KOPT-K1 (cell line): ENCODE results near the gene C11orf58.

ENCODE experiments used
- H3K27ac ChIP-seq: fragments of 200-600 bp; sonication (generic); 2 replicates; pipeline ENCODE4 v1.5.1; 2016; ENCODE audit warnings: antibody characterized with exemption, mild to moderate bottlenecking, low read depth, low read length; ENCODE audit not compliant: poor library complexity, severe bottlenecking
- H3K36me3 ChIP-seq: fragments of 200-600 bp; sonication (generic); 2 replicates; pipeline ENCODE4 v1.5.1; 2017; ENCODE audit warnings: antibody characterized with exemption, mild to moderate bottlenecking, low read length, moderate library complexity; ENCODE audit not compliant: insufficient read depth
- H3K9me3 ChIP-seq: fragments of 200-600 bp; sonication (generic); 2 replicates; pipeline ENCODE4 v1.5.1; 2017; ENCODE audit warnings: antibody characterized with exemption, low read length, mild to moderate bottlenecking; ENCODE audit not compliant: insufficient read depth, poor library complexity, severe bottlenecking

Gene C11orf58

DNA sequence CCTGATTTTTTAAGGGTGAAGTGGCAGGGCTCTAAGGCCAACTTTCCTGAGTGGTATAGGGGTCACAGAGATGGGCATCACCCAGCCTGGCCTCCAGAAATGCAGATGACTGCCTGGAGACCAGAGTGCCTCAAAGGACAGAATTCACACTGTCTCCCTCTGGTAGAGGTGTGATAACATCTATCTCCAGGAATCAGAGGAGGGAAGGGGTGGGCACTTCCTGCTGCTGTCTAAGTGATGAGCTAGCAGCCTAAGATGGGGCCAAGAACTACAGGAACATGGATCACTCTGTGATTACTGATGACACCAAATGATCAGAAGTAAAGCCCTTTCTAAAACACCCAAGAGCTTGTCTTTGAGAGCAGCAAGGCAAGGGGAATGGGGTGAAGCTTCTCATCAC, 61.9 kb downstream of the C11orf58 start:
- Histone ChIP-seq H3K36me3 (no peaks in the 10 kb centered on the region), H3K27ac (no peak overlapping the region)

DNA sequence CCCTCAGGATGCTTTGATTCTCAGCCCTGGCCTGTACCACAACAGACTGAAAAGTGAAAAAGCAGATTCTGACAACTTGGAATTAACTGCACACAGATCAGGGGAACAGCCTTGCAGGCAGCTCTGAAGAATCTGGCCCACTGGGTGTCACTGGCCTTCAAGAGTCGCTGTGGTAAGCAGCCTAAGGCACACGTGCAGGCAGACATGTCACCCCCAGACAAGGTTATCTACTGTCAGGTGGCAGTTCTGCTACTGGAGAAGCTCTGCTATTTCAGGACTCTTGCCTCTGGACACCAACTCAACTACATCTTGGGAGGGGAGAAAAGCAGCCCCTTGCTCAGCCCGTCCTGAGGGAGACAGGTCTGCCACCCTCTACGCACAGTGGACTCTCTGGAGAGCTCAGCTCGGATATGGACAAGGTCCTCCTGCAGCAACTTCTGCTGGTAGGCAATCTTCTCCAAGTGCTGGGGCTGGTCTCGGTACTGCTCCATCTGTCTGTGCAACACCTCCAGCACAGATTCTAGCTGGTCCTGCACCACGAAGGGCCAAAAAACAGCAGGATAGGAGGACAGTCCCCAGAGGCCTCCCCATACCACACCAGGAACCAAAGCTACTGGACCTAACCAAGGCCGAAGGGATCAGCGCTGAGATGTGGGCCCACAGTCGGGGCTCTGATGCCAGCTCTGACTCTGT, 63.0 kb downstream of the C11orf58 start:
- Histone ChIP-seq H3K36me3 (no peaks in the 10 kb centered on the region), H3K9me3 (no peaks in the 10 kb centered on the region), H3K27ac (no peak overlapping the region)

More for the DNA sequence above, 61.9 kb downstream of the C11orf58 start:
- no peaks in the 10 kb centered on the region for H3K9me3 ChIP-seq

DNA sequence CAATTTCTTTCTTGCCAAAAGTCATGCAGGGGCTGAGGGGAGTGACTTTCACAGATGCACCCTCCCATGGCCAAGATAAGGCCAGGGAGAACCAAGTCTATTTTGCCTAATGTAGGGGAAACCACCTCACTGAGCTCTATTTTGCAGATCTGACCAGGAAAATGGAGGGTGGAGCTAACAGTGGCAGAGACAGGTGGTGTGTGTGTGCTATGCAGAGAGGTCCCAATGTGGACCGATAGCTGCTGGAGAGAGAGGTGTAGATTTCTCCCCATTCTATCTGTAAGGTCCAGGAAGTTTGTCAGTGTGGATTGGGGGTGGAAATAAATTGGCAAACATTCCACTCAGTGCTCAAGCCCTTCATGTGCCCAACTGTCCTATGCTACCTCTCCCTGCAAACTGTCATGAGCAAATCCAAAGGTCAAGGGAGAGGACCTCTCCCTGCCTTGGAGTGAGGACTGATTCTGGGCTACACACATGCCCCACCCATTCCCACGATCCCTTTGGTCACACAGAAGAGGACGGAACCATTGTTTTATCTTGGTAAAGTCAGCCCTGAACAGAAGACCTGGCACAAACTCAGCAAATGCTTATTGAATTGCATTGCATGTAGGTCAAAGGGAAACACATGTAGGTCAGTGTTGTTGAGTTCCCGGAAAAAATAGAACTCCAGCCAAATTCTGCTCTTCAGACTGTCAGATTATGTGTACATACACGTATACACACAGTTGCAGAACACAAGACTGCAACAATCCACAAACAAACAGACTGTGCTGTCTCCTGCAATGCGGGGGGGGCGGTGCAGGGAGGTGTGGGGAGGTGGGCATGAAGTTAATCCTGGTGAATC, 65.9 kb downstream of the C11orf58 start:
- Histone ChIP-seq H3K9me3 (no peaks in the 10 kb centered on the region), H3K36me3 (no peaks in the 10 kb centered on the region), H3K27ac (no peak overlapping the region)

DNA sequence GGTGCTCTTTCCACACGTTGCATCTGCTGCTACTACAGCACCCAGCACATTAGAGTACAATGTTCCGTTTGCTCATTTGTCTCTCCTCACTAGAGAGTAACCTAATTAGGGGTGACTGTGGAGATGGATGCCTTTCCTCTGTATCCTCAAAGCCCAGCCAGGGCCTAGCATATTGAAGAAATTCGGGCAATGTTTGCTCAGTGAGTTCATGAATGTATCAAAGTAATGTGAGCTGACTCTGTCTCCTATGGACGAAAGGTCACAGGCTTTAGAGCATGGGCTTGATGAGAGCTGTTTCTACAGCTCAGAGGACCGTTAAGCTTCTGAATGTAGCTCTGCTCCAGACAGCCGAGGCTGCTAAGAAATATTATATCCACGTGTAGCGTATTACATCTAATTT, 67.5 kb downstream of the C11orf58 start:
- Histone ChIP-seq H3K27ac (no peak overlapping the region), H3K36me3 (no peaks in the 10 kb centered on the region), H3K9me3 (no peaks in the 10 kb centered on the region)

- H3K9me3 ChIP-seq: no peaks in the 10 kb centered on the region
- no peak overlapping the region for H3K27ac ChIP-seq
- H3K36me3 ChIP-seq: no peaks in the 10 kb centered on the region
These were observed 68.3 kb downstream of the C11orf58 start for GRCh38 chr11:16806791-16807190.

DNA sequence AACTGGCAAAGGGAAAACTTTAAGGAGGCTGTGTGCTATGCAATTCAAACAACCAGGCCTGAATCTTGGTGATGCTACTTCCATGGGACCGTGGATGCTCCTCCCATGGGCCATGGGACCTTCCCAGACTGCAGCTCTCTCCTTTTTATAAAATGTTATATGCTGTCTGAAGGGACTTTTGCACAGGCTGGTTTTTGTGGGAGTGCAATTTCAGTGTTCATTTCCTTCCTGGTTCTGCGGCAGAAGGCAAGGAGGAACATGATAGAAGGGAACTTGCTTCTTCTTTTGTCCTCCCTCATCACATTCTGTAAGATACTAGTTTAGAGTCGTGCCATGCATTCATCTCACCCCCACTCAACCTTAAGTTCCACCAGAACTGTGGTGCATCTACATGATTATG, 68.9 kb downstream of the C11orf58 start:
- H3K36me3 ChIP-seq: no peaks in the 10 kb centered on the region
- no peaks in the 10 kb centered on the region for H3K9me3 ChIP-seq
- no peak overlapping the region for H3K27ac ChIP-seq
